Calu3 (cell line): ENCODE data around the gene S100A11. TPM values are rescaled to one million over a fixed set of nuclear protein-coding genes. Genes with fewer than 3 reads are reported as not detected.
"Not testable (repeated sequence)": the region's sequence is repeated elsewhere in the genome, so short reads cannot be mapped to it uniquely, and the experiment has no call there.

Source experiments
- Bru-seq: library from RNA; stranded (reverse); fragments of 400-500 nt; gene quantifications from one replicate; lab custom pipeline; 2021; lab: Mats Ljungman, UMichigan
- BruChase-seq, 2 experiments: library from RNA; stranded (reverse); fragments of 400-500 nt; gene quantifications; one replicate each; lab custom pipeline; 2021; lab: Mats Ljungman, UMichigan
- BruUV-seq: library from RNA; stranded (reverse); fragments of 400-500 nt; replicated peaks from 2 replicates; lab custom pipeline; 2021; lab: Mats Ljungman, UMichigan
- CTCF ChIA-PET: fragments of 300-600 bp; sonication (Branson Sonifier 250); formaldehyde crosslinking; loops from one replicate; lab custom pipeline; 2022; ENCODE audit warnings: antibody characterized with exemption; lab: Charles Lee
- DNase-seq: peaks from one replicate; pipeline ENCODE4 v3.0.0; 2022
- H3K27ac Mint-ChIP-seq: one replicate; pipeline ENCODE4 v1.8.0; 2022; ENCODE audit warnings: mixed read lengths; ENCODE audit not compliant: unreplicated experiment
- H3K27me3 Mint-ChIP-seq: one replicate; pipeline ENCODE4 v1.8.0; 2022; ENCODE audit warnings: mixed read lengths; ENCODE audit not compliant: unreplicated experiment
- H3K36me3 Mint-ChIP-seq: one replicate; pipeline ENCODE4 v1.8.0; 2022; ENCODE audit warnings: mild to moderate bottlenecking, moderate library complexity, mixed read lengths; ENCODE audit not compliant: insufficient read depth, unreplicated experiment
- H3K4me1 Mint-ChIP-seq: one replicate; pipeline ENCODE4 v1.8.0; 2022; ENCODE audit warnings: mild to moderate bottlenecking, low read depth, mixed read lengths; ENCODE audit not compliant: unreplicated experiment
- H3K4me3 Mint-ChIP-seq: one replicate; pipeline ENCODE4 v1.8.0; 2022; ENCODE audit warnings: mild to moderate bottlenecking, low read depth, moderate library complexity, mixed read lengths; ENCODE audit not compliant: unreplicated experiment
- H3K9me3 Mint-ChIP-seq: one replicate; pipeline ENCODE4 v1.8.0; 2022; ENCODE audit warnings: low read depth, mixed read lengths; ENCODE audit not compliant: unreplicated experiment
- intact Hi-C: fragments of 100-400 bp; cut with micrococcal nuclease; formaldehyde crosslinking; loops from one replicate; pipeline ENCODE4 v1.10.0; 2022; ENCODE audit not compliant: unreplicated experiment
- long read RNA-seq: library from polyadenylated mRNA; stranded (forward); transcript quantifications from one replicate; pipeline ENCODE4 v2.0.0, GENCODE V29; 2022
- total RNA-seq: library from RNA; stranded (reverse); gene quantifications from 2 replicates; pipeline ENCODE4 v1.2.3, GENCODE V29; 2022
- TF ChIP-seq, protein P1 (sequence below): fragments of 200-600 bp; IDR thresholded peaks from one replicate; pipeline ENCODE4 v1.8.0; 2022; ENCODE audit warnings: antibody characterized with exemption; ENCODE audit not compliant: unreplicated experiment

Gene S100A11
- 1,217 and 1,326 TPM in 2 replicates for total RNA-seq
- percentile 99 among the genes with signal in this experiment for Bru-seq, nascent RNA
- BruChase-seq, experiment 1, labeled RNA remaining after a 6-hour chase, result percentile 99 among the genes with signal in this experiment
- BruChase-seq, experiment 2, labeled RNA remaining after a 2-hour chase, result percentile 99 among the genes with signal in this experiment
- long read RNA-seq, transcript S100A11-201 (3 exons, 594 nt), result major isoform, 3,506 of 3,536 reads
- long read RNA-seq, partial matches to known transcripts, result 25 of 3,536 reads
- long read RNA-seq, other reads (novel, unspliced or antisense), result 5 of 3,536 reads

DNA sequence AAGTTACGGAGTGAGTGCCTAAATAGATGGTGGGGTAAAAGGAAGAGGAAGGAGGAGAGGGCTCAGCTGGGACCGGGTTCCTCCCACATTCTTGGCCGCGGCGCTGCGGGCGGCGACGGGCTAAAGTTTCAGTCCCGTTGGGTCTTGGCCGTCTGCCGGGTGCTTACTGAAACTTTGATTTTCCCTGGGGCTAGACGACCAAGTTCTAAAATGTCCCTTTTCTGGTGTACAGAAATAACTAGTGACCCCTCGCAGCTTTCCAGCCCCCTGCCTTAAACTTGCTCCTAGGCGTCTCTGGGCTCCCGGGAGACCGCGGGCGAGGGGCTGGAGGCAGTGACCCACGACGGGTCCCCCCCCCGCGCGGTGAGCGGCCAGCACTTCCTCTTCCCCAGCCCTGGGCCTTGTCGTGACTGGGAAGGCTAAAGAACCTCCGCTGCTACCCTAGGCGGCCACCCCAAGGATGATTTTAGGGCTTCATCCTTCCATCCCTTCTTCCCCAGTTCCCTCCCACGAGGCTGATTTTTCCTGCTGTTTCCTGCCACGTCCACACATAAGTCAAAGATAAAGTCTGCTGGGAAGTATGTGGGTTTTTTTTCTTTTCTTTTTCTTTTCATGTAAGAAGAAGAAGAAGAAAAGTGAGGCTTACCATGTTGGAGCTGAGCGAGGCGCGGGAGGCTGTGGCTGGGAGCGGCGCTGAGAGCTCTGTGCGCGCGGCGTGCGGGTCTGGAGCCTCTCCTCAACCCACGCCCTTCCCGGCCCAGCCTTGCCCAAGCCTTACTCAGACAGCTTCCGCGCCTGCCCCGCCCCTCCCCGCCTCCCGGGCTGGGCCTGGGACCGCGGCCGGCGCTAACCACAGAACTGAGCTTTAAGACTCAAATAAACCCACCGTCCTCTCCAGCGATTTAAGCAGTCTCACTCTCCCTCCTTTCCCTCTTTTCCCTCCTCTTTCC lies at the start of gene S100A11:
Gene S100A11, minus strand, starts transcription at position 738 of the 950 bp plus-strand sequence. Its CDS starts 89 bp downstream, at position 649.
- peak; percentile 96 for DNase-seq
- H3K36me3 Mint-ChIP-seq, result peaks cover 57% of the 10 kb centered on the region
- H3K27me3 Mint-ChIP-seq, result no peaks in the 10 kb centered on the region
- CTCF ChIA-PET, result interaction anchor here (0.6 to 4.8 kb wide), 12 partner anchors 11 to 789 kb away, joined by 3 to 59 read pairs (median 4); partner anchors contain the start of gene THEM4
- H3K4me3 Mint-ChIP-seq, result peak within 1 kb of the TSS; percentile 75
- H3K4me1 Mint-ChIP-seq, result peaks cover 19% of the 10 kb centered on the region
- TF ChIP-seq, protein P1, sequence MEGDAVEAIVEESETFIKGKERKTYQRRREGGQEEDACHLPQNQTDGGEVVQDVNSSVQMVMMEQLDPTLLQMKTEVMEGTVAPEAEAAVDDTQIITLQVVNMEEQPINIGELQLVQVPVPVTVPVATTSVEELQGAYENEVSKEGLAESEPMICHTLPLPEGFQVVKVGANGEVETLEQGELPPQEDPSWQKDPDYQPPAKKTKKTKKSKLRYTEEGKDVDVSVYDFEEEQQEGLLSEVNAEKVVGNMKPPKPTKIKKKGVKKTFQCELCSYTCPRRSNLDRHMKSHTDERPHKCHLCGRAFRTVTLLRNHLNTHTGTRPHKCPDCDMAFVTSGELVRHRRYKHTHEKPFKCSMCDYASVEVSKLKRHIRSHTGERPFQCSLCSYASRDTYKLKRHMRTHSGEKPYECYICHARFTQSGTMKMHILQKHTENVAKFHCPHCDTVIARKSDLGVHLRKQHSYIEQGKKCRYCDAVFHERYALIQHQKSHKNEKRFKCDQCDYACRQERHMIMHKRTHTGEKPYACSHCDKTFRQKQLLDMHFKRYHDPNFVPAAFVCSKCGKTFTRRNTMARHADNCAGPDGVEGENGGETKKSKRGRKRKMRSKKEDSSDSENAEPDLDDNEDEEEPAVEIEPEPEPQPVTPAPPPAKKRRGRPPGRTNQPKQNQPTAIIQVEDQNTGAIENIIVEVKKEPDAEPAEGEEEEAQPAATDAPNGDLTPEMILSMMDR, result no peak
- TSS peak; percentile 53 for BruUV-seq
- intact Hi-C loops, result no loop called here
- H3K9me3 Mint-ChIP-seq, result no peaks in the 10 kb centered on the region
- H3K27ac Mint-ChIP-seq, result peak within 1 kb of the TSS; percentile 90

DNA sequence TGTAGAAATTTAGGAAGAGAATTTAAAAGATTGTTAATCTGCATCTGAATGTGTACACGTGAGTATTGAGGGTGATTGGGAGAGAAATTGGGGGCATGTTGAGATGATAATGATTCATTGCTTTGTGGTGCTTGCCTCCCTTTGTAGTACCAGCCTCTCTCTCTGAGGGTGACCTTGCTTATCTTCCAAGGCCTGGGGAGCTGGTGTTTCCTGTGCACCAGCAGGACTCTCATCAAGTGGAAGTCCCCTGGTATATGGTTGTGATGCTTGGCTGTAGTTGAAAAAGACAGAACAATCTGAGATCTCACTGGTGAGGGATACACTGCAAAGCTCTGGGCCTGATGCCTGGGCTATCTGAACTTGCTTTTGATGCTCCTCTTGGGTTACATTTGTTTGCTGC lies 48.0 kb upstream of the S100A11 start:
- no TSS peak for BruUV-seq
- H3K9me3 Mint-ChIP-seq, result no peaks in the 10 kb centered on the region
- no peak overlapping the region for H3K4me3 Mint-ChIP-seq
- no peak for DNase-seq
- intact Hi-C loops, result no loop called here
- no peaks in the 10 kb centered on the region for H3K4me1 Mint-ChIP-seq
- TF ChIP-seq, protein P1, result no peak
- H3K27me3 Mint-ChIP-seq, result peaks cover 25% of the 10 kb centered on the region
- H3K27ac Mint-ChIP-seq, result no peak overlapping the region
- CTCF ChIA-PET, result no interaction called here
- no peaks in the 10 kb centered on the region for H3K36me3 Mint-ChIP-seq

DNA sequence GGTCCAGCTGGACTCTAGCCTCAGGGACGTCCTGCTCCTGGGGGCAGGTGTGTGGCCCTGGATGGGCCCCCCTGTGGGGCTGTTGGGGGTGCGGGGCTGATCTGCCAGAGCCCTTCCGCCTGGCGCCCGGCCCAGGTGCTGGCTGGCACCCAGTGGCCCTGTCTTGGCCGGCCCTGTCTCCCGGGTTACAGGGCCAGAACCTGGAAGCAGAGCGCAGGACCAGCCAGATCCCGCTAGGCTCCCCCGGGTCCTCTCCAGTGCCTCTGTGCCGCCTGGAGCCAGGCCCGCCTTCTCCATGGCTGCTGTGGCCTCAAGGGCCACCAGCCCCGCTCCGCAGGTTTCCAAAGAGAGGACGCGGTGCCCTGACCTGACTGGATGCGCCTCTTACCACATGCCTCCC lies 44.2 kb upstream of the S100A11 start:
- H3K4me3 Mint-ChIP-seq, H3K27ac Mint-ChIP-seq, H3K4me1 Mint-ChIP-seq, CTCF ChIA-PET, H3K36me3 Mint-ChIP-seq, DNase-seq, intact Hi-C loops, BruUV-seq, H3K9me3 Mint-ChIP-seq: not testable (repeated sequence)
- peaks cover 61% of the 10 kb centered on the region for H3K27me3 Mint-ChIP-seq

DNA sequence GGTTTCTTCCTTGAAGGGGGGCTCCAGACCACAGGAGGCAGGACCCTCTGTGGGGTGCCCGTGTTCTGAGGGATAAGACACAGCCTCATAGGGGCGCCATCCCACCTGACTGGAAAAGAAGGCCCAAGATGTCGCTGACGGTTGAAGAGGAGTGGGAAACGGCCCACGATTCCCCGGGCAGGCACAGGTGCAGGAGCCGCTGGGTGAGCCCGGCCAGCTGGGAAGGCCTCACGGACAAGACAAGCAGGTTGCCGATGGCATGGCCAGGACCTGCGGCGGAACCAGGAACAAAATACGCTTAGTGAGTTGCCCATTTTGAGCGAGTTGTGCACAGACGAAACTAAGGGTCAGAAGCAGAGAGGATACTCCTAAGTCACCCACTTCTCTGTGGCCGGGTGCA lies 43.7 kb upstream of the S100A11 start:
- DNase-seq, H3K4me1 Mint-ChIP-seq, H3K27ac Mint-ChIP-seq, BruUV-seq, CTCF ChIA-PET, intact Hi-C loops, H3K9me3 Mint-ChIP-seq, H3K4me3 Mint-ChIP-seq, H3K36me3 Mint-ChIP-seq: not testable (repeated sequence)
- peaks cover 67% of the 10 kb centered on the region for H3K27me3 Mint-ChIP-seq

DNA sequence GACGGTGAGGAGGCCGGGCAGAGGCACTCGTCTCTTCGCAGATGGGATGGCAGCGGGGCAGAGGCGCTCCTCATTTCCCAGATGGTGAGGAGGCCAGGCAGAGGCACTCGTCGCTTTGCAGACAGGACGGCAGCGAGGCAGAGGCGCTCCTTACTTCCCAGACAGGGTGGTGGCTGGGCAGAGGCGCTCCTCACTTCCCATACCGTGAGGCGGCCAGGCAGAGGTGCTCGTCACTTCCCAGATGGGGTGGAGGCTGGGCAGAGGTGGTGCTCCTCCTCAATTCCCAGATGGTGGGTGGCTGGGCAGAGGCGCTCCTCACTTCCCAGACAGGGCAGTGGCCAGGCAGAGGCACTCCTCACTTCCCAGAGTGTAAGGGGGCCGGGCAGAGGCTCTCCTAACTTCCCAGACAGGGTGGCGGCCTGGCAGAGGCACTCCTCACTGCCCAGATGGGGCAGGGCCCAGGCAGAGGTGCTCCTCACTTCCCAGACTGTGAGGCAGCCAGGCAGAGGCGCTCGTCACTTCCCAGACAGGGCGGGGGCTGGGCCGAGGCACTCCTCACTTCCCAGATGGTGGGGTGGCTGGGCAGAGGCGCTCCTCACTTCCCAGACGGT lies 42.1 kb upstream of the S100A11 start:
- intact Hi-C loops, result no loop called here

More for the DNA sequence above, 42.1 kb upstream of the S100A11 start:
- BruUV-seq, result no TSS peak
- no peak overlapping the region for H3K27ac Mint-ChIP-seq
- CTCF ChIA-PET, result no interaction called here
- H3K4me1 Mint-ChIP-seq, result no peaks in the 10 kb centered on the region
- no peak for DNase-seq
- peaks cover 81% of the 10 kb centered on the region for H3K27me3 Mint-ChIP-seq
- no peak overlapping the region for H3K4me3 Mint-ChIP-seq
- H3K9me3 Mint-ChIP-seq, result no peaks in the 10 kb centered on the region
- TF ChIP-seq, protein P1, result no peak
- no peaks in the 10 kb centered on the region for H3K36me3 Mint-ChIP-seq
